K562 (cell line): Measurements from ENCODE around the gene BRF1. TPM values are rescaled to one million over a fixed set of nuclear protein-coding genes. Genes with fewer than 3 reads are reported as not detected.

ENCODE experiments used
- ATAC-seq: fragments of 200-7000 bp; cut with Tn5 transposase; 3 replicates; pipeline ENCODE4 v1.9.1; 2020; ENCODE audit warnings: moderate library complexity
- BruUV-seq: library from RNA; stranded (reverse); fragments of 400-500 nt; replicated peaks from 2 replicates; lab custom pipeline; 2021; lab: Mats Ljungman, UMichigan
- CTCF ChIA-PET: fragments of 300-600 bp; formaldehyde crosslinking; extraction: SDS; loops from one replicate; lab custom pipeline; 2021; ENCODE audit warnings: low intra/inter-chr PET ratio; lab: Yijun Ruan, JAX
- POLR2A ChIA-PET: fragments of 300-600, 350-650 bp; sonication (Branson Sonifier 250); formaldehyde crosslinking; extraction: SDS; loops from one replicate; lab custom pipeline; 2021; ENCODE audit warnings: antibody characterized with exemption, inconsistent platforms; lab: Yijun Ruan, JAX
- DNase-seq, 4 experiments: peaks; one replicate each; pipeline versions ENCODE4 v3.0.0 to v3.0.0-alpha.2; 2011 to 2018; ENCODE audit warnings: low spot score in 3 of 4, mixed read lengths in 3 of 4; ENCODE audit errors: extremely low read depth in 1 of 4
- FAIRE-seq: peaks from 2 replicates; lab custom pipeline; 2011; peaks lifted over from hg19 to GRCh38; lab: Jason Lieb, UNC
- H2AFZ ChIP-seq: 2 replicates; pipeline ENCODE4 v1.6.0; 2011; ENCODE audit warnings: low read depth, low read length, control low read depth, inconsistent platforms
- H3K27ac ChIP-seq: fragments of 200-600 bp; 3 replicates; pipeline ENCODE4 v1.8.0; 2011; ENCODE audit warnings: low read depth, mild to moderate bottlenecking, control low read depth, inconsistent platforms, low read length, moderate library complexity, mixed read lengths; ENCODE audit errors: extremely low read depth
- H3K27me3 ChIP-seq, 2 experiments: fragments of 300-600 bp in 1 of 2; 2 replicates in 1 of 2; 3 replicates in 1 of 2; pipeline versions ENCODE4 v1.6.0 to v1.8.0; 2011; ENCODE audit warnings: inconsistent platforms in 2 of 2, low read length in 2 of 2, mild to moderate bottlenecking in 1 of 2, mixed read lengths in 1 of 2, moderate library complexity in 1 of 2; ENCODE audit not compliant: control insufficient read depth in 2 of 2, insufficient read depth in 2 of 2
- H3K36me3 ChIP-seq: fragments of 300-600 bp; 3 replicates; pipeline ENCODE4 v1.8.0; 2011; ENCODE audit warnings: mild to moderate bottlenecking, low read length, inconsistent platforms; ENCODE audit not compliant: control insufficient read depth, insufficient read depth
- H3K4me1 ChIP-seq, 2 experiments: fragments of 200-600 bp in 1 of 2; replicated peaks in 1 of 2; 2 replicates in 1 of 2; 3 replicates in 1 of 2; pipeline versions ENCODE4 v1.5.1 to v1.8.0; 2011; ENCODE audit warnings: inconsistent platforms in 2 of 2, low read length in 2 of 2, mild to moderate bottlenecking in 1 of 2, mixed read lengths in 1 of 2, moderate library complexity in 1 of 2; ENCODE audit not compliant: control insufficient read depth in 2 of 2, insufficient read depth in 2 of 2
- H3K4me2 ChIP-seq: 2 replicates; pipeline ENCODE4 v1.6.1; 2011; ENCODE audit warnings: low read length, control low read depth, inconsistent platforms, mixed read lengths; ENCODE audit not compliant: insufficient read depth
- H3K4me3 ChIP-seq: fragments of 200-600 bp; sonication (generic), shearing (Covaris generic); 2 replicates; pipeline ENCODE4 v1.5.1; 2016; ENCODE audit warnings: control low read depth, inconsistent platforms
- H3K79me2 ChIP-seq: fragments of 200-600 bp; 3 replicates; pipeline ENCODE4 v1.8.0; 2011; ENCODE audit warnings: low read length, inconsistent platforms; ENCODE audit not compliant: control insufficient read depth, insufficient read depth
- H3K9ac ChIP-seq, 2 experiments: 2 replicates each; pipeline versions ENCODE4 v1.6.0 to v1.6.1; 2011; ENCODE audit warnings: low read depth in 2 of 2, low read length in 2 of 2, control low read depth in 1 of 2, inconsistent platforms in 1 of 2, mild to moderate bottlenecking in 1 of 2, mixed read lengths in 1 of 2; ENCODE audit not compliant: insufficient read depth in 1 of 2
- H3K9me1 ChIP-seq: one replicate; pipeline ENCODE4 v1.6.0; 2011; ENCODE audit warnings: inconsistent platforms, mild to moderate bottlenecking, low read length, moderate library complexity; ENCODE audit not compliant: control insufficient read depth, insufficient read depth
- H3K9me3 ChIP-seq: replicated peaks from 2 replicates; pipeline ENCODE4 v1.5.1; 2011; ENCODE audit warnings: low read depth, low read length, inconsistent platforms; ENCODE audit not compliant: control insufficient read depth, insufficient read depth
- H4K20me1 ChIP-seq: replicated peaks from 2 replicates; pipeline ENCODE4 v1.6.1; 2011; ENCODE audit warnings: low read length, inconsistent platforms, mixed read lengths; ENCODE audit not compliant: control insufficient read depth, insufficient read depth
- ATF1 ChIP-seq, 2 experiments: fragments of 450-650 bp in 1 of 2; IDR thresholded peaks; 2 replicates each; pipeline ENCODE4 v1.6.1; 2016; ENCODE audit warnings: missing compliant biosample characterization in 1 of 2, missing genetic modification characterization in 1 of 2
- CXXC5 ChIP-seq: fragments of 250-450 bp; sonication (Bioruptor Pico); IDR thresholded peaks from 2 replicates; pipeline ENCODE4 v1.8.0; 2022; ENCODE audit warnings: inconsistent platforms, mild to moderate bottlenecking, moderate library complexity
- EGR1 ChIP-seq: fragments of 450-650 bp; conservative IDR thresholded peaks from 2 replicates; pipeline ENCODE4 v1.6.1; 2017; ENCODE audit warnings: mild to moderate bottlenecking
- HMGN3 ChIP-seq: IDR thresholded peaks from 2 replicates; pipeline ENCODE4 v1.6.1; 2011; ENCODE audit warnings: borderline replicate concordance, low read depth, mild to moderate bottlenecking, mixed read lengths, low read length; ENCODE audit not compliant: insufficient read length; ENCODE audit errors: extremely low read depth
- L3MBTL2 ChIP-seq: fragments of 450-650 bp; IDR thresholded peaks from 2 replicates; pipeline ENCODE4 v1.6.1; 2016; ENCODE audit warnings: mild to moderate bottlenecking, moderate library complexity
- MTA3 ChIP-seq: fragments of 450-650 bp; formaldehyde crosslinking; IDR thresholded peaks from 2 replicates; pipeline ENCODE4 v1.6.1; 2017; ENCODE audit warnings: mild to moderate bottlenecking, borderline replicate concordance
- MYC ChIP-seq, 2 experiments: fragments of 250-450 bp in 1 of 2; sonication (Bioruptor Pico) in 1 of 2; IDR thresholded peaks; 2 replicates each; pipeline versions ENCODE4 v1.5.1 to v1.6.1; 2012 to 2021; ENCODE audit warnings: low read depth in 2 of 2, borderline replicate concordance in 1 of 2, improper control_type of control experiment in 1 of 2, low read length in 1 of 2, mild to moderate bottlenecking in 1 of 2, moderate library complexity in 1 of 2
- NRF1 ChIP-seq, 2 experiments: fragments of 450-650 bp; IDR thresholded peaks in 1 of 2; conservative IDR thresholded peaks in 1 of 2; 2 replicates each; pipeline ENCODE4 v1.6.1; 2014; ENCODE audit warnings: mild to moderate bottlenecking in 2 of 2
- TEAD1 ChIP-seq, 2 experiments: fragments of 450-650 bp in 1 of 2; sonication (generic) in 1 of 2; formaldehyde crosslinking; IDR thresholded peaks; 2 replicates each; pipeline versions ENCODE4 v1.4.0 to v1.8.0; 2020 to 2022; ENCODE audit warnings: mild to moderate bottlenecking in 2 of 2, missing genetic modification reagents in 1 of 2
- ZBTB7A ChIP-seq: IDR thresholded peaks from 2 replicates; pipeline ENCODE4 v1.6.1; 2011; ENCODE audit warnings: low read depth, mild to moderate bottlenecking, low read length, moderate library complexity, borderline replicate concordance; ENCODE audit not compliant: control insufficient read depth
- ZKSCAN1 ChIP-seq: fragments of 150-350 bp; IDR thresholded peaks from 2 replicates; pipeline ENCODE4 v1.6.1; 2016; ENCODE audit warnings: low read depth, low read length
- WGBS: fragments of 100-300 bp; shearing (Covaris generic); methylation state at CpG from one replicate; pipeline ENCODE4 v1.1.6; 2016; ENCODE audit warnings: low coverage, mixed read lengths; ENCODE audit not compliant: insufficient coverage; ENCODE audit errors: missing lambda C conversion rate; 5-methylcytosine and 5-hydroxymethylcytosine counted together
- in situ Hi-C: fragments of 300-500 bp; cut with MboI; formaldehyde crosslinking; loops from 4 replicates; pipeline ENCODE4 v1.15.0; 2018; ENCODE audit warnings: inconsistent platforms, mixed read lengths
- intact Hi-C: fragments of 100-400 bp; cut with micrococcal nuclease; formaldehyde crosslinking; loops from 2 replicates; pipeline ENCODE4 v1.14.2; 2022
- polyA plus RNA-seq, 8 experiments: library from polyadenylated mRNA; depleted of rRNA in 4 of 8; stranded (reverse) in 5 of 8; unstranded in 3 of 8; fragments of >200 nt; fragmentation: Nextera tagmentation in 2 of 8; fragmentation: Illumina TruSeq in 1 of 8; extraction: Ambion mirVana in 2 of 8; extraction: Trizol in 1 of 8; gene quantifications; 2 replicates each; pipeline versions ENCODE4 v1.2.1 to v1.2.3, GENCODE V29; 2011 to 2014; ENCODE audit warnings: inconsistent platforms in 1 of 8, missing spikeins in 1 of 8
- total RNA-seq, 7 experiments: library from RNA; depleted of rRNA in 6 of 7; stranded (reverse); fragments of >200 nt in 6 of 7; fragmentation: Illumina TruSeq in 2 of 7; extraction: Trizol in 2 of 7; gene quantifications; 2 replicates each; pipeline versions ENCODE4 v1.2.1 to v1.2.3, GENCODE V29; 2011 to 2021; ENCODE audit warnings: low replicate concordance in 1 of 7
- TF ChIP-seq, protein P1 (sequence below): sonication (generic); formaldehyde crosslinking; IDR thresholded peaks from 2 replicates; pipeline ENCODE4 v1.8.0; 2022; ENCODE audit warnings: mild to moderate bottlenecking, missing genetic modification reagents
- TF ChIP-seq, protein P2 (sequence below): fragments of 450-650 bp; IDR thresholded peaks from 2 replicates; pipeline ENCODE4 v1.6.1; 2014; ENCODE audit warnings: low read depth, mild to moderate bottlenecking, moderate library complexity, borderline replicate concordance

BRF1 gene
- total and polyA plus RNA-seq, 9 of the 15 experiments (the other 6 are each of a cell fraction or from before 2014, with no cell fraction given) = 0.14 to 24.6 (median 8.2) TPM

DNA sequence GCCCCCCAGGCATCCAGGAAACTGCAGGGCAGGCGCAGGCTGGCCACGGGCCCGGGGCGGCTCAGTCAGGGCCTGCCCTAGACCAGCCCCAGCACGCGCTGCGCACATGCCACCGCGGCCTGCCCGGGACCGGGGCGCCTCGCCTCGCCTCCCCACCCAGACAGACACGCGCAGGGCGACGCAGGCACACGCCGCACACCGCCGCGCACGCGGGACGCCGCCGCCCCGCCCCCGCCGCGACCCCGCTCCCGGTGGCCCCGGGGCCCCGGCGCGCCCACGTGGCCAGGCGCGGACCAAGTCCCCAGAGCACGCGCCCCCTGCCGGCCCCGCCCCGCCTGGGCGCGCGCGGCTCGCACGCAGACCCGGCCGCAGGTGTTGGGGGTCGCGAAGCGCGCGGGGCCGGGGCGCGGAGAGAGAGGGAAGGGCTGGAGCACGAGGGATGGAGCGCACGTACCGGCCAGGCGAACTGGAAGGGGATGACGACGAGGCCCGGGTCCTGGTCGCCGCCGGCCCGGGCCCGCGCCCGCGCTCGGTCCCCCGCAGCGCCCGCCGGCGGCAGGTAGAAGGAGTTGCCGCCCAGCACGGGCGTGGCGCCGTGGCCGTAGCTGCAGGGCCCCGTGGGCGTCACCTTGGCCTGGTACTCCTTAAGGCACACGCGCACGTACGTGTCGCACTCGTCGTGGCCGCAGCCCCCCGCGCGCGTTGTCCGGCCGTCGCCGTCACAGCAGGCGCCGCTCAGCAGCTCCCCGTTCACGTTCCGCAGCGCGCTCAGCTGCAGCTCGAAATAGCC, 133.3 kb downstream of the BRF1 start:
- Histone ChIP-seq H3K9me3 (no peaks in the 10 kb centered on the region), H3K27me3 (no peaks in the 10 kb centered on the region), H3K4me3 (peak overlapping the region; percentile 47), H4K20me1 (peaks cover 1% of the 10 kb centered on the region; the same call in 1 of the 2 replicates), H3K9ac (peak overlapping the region; percentile 83 to 95), H3K9me1 (peaks cover 1% of the 10 kb centered on the region), H3K79me2 (peaks cover 53% of the 10 kb centered on the region), H3K36me3 (peaks cover 9% of the 10 kb centered on the region; the same call in 1 of the 3 replicates), H3K4me1 (peaks cover 10 to 92% of the 10 kb centered on the region in 2 experiments; a peak in 4 of 5 replicates), H2AFZ (peak overlapping the region; percentile 72; the same call in 1 of the 2 replicates), H3K27ac (peak overlapping the region; percentile 85), H3K4me2 (peak overlapping the region; percentile 76)
- DNase-seq (peak; percentile 65 to 75 (median 71)), FAIRE-seq (no peak), ATAC-seq (peak; percentile 57)
- intact Hi-C loops = no loop called here
- BruUV-seq = no TSS peak
- ChIA-PET CTCF (no interaction called here), POLR2A (no interaction called here)
- in situ Hi-C loops = no loop called here
- WGBS = 0% methylated on average over 2 of the region's 116 CpGs
- TF ChIP-seq, protein P1, sequence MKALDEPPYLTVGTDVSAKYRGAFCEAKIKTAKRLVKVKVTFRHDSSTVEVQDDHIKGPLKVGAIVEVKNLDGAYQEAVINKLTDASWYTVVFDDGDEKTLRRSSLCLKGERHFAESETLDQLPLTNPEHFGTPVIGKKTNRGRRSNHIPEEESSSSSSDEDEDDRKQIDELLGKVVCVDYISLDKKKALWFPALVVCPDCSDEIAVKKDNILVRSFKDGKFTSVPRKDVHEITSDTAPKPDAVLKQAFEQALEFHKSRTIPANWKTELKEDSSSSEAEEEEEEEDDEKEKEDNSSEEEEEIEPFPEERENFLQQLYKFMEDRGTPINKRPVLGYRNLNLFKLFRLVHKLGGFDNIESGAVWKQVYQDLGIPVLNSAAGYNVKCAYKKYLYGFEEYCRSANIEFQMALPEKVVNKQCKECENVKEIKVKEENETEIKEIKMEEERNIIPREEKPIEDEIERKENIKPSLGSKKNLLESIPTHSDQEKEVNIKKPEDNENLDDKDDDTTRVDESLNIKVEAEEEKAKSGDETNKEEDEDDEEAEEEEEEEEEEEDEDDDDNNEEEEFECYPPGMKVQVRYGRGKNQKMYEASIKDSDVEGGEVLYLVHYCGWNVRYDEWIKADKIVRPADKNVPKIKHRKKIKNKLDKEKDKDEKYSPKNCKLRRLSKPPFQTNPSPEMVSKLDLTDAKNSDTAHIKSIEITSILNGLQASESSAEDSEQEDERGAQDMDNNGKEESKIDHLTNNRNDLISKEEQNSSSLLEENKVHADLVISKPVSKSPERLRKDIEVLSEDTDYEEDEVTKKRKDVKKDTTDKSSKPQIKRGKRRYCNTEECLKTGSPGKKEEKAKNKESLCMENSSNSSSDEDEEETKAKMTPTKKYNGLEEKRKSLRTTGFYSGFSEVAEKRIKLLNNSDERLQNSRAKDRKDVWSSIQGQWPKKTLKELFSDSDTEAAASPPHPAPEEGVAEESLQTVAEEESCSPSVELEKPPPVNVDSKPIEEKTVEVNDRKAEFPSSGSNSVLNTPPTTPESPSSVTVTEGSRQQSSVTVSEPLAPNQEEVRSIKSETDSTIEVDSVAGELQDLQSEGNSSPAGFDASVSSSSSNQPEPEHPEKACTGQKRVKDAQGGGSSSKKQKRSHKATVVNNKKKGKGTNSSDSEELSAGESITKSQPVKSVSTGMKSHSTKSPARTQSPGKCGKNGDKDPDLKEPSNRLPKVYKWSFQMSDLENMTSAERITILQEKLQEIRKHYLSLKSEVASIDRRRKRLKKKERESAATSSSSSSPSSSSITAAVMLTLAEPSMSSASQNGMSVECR (CRISPR knock-in tag) = peak; percentile 60; the same call in 1 of the 2 replicates
- peak; percentile 87 for TF ChIP-seq CXXC5 (CRISPR knock-in tag)
- TF ChIP-seq ZKSCAN1 = no peak
- peak; percentile 31; the same call in 1 of the 2 replicates for TF ChIP-seq MTA3
- no peak for TF ChIP-seq ATF1 (CRISPR knock-in tag; IDR thresholded peaks at IDR 0.05)
- TF ChIP-seq ATF1 (tag; IDR thresholded peaks at IDR 0.05) = peak; percentile 18; the same call in 1 of the 2 replicates
- peak; percentile 79 for TF ChIP-seq ZBTB7A
- TF ChIP-seq, protein P2, sequence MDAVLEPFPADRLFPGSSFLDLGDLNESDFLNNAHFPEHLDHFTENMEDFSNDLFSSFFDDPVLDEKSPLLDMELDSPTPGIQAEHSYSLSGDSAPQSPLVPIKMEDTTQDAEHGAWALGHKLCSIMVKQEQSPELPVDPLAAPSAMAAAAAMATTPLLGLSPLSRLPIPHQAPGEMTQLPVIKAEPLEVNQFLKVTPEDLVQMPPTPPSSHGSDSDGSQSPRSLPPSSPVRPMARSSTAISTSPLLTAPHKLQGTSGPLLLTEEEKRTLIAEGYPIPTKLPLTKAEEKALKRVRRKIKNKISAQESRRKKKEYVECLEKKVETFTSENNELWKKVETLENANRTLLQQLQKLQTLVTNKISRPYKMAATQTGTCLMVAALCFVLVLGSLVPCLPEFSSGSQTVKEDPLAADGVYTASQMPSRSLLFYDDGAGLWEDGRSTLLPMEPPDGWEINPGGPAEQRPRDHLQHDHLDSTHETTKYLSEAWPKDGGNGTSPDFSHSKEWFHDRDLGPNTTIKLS = 0 out of 2 replicates have a peak, but pooled peaks have one; percentile 50
- TF ChIP-seq L3MBTL2 = peak; percentile 89
- TF ChIP-seq HMGN3 = peak; percentile 48
- peak; percentile 28; the same call in 1 of the 2 replicates for TF ChIP-seq EGR1
- peak in 1 of 2 experiments; percentile 12; a peak in 1 of 4 replicates for TF ChIP-seq TEAD1 (CRISPR knock-in tag; IDR thresholded peaks at IDR 0.05)
- peak; percentile 91; the same call in 1 of the 2 replicates for TF ChIP-seq MYC (IDR thresholded peaks at IDR 0.05; ENCODE audit: low read depth, low read length)
- no peak for TF ChIP-seq MYC (CRISPR knock-in tag; IDR thresholded peaks at IDR 0.05; ENCODE audit: borderline replicate concordance, low read depth)
- TF ChIP-seq NRF1 (conservative IDR thresholded peaks at IDR 0.05 in 1 of 2, IDR thresholded peaks at IDR 0.05 in 1 of 2) = peak in 1 of 2 experiments; percentile 13; a peak in 1 of 4 replicates
